OCI-LY7 (cell line): ENCODE results near the gene TMX1. TPM values are rescaled to one million over a fixed set of nuclear protein-coding genes. Genes with fewer than 3 reads are reported as not detected.

Source experiments
- BruUV-seq: library from RNA; stranded (reverse); fragments of 400-500 nt; replicated peaks from 2 replicates; lab custom pipeline; 2021; lab: Mats Ljungman, UMichigan
- CTCF ChIA-PET: fragments of 300-600 bp; sonication (Branson Sonifier 250); formaldehyde crosslinking; loops from one replicate; lab custom pipeline; 2022; ENCODE audit warnings: antibody characterized with exemption; ENCODE audit not compliant: unreplicated experiment; lab: Charles Lee
- POLR2A ChIA-PET: fragments of 300-600 bp; sonication (Branson Sonifier 250); formaldehyde crosslinking; loops from one replicate; lab custom pipeline; 2022; ENCODE audit warnings: antibody characterized with exemption; lab: Charles Lee
- DNase-seq: peaks from one replicate; pipeline ENCODE4 v3.0.0-alpha.2; 2015; ENCODE audit warnings: low spot score
- H2AFZ ChIP-seq: fragments of 200-600 bp; sonication (generic), shearing (Covaris generic); 2 replicates; pipeline ENCODE4 v1.6.1; 2014; ENCODE audit warnings: mild to moderate bottlenecking, antibody characterized with exemption, low read length, moderate library complexity
- H3K27ac ChIP-seq: fragments of 200-600 bp; sonication (generic); 2 replicates; pipeline ENCODE4 v1.5.1; 2014; ENCODE audit warnings: mixed run types, low read depth, mild to moderate bottlenecking, moderate library complexity, low read length, inconsistent platforms; ENCODE audit not compliant: poor library complexity, severe bottlenecking
- H3K36me3 ChIP-seq: fragments of 200-600 bp; sonication (generic); 2 replicates; pipeline ENCODE4 v1.6.1; 2014; ENCODE audit warnings: mild to moderate bottlenecking, antibody characterized with exemption, low read length, moderate library complexity, mixed read lengths; ENCODE audit not compliant: insufficient read depth
- H3K4me1 ChIP-seq: fragments of 200-600 bp; sonication (generic); 2 replicates; pipeline ENCODE4 v1.5.1; 2014; ENCODE audit warnings: mild to moderate bottlenecking, low read length; ENCODE audit not compliant: insufficient read depth, poor library complexity, severe bottlenecking
- H3K4me2 ChIP-seq: fragments of 200-600 bp; sonication (generic); 2 replicates; pipeline ENCODE4 v1.6.1; 2014; ENCODE audit warnings: mild to moderate bottlenecking, low read length
- H3K4me3 ChIP-seq: fragments of 200-600 bp; sonication (generic); 2 replicates; pipeline ENCODE4 v1.5.1; 2014; ENCODE audit warnings: mild to moderate bottlenecking, low read depth, low read length; ENCODE audit not compliant: poor library complexity, severe bottlenecking
- H3K79me2 ChIP-seq: fragments of 200-600 bp; sonication (generic); 2 replicates; pipeline ENCODE4 v1.6.1; 2016; ENCODE audit warnings: low read depth, mild to moderate bottlenecking, low read length, moderate library complexity, mixed read lengths; ENCODE audit not compliant: insufficient read depth
- H3K9me2 ChIP-seq: fragments of 200-600 bp; sonication (generic); 2 replicates; pipeline ENCODE4 v1.6.1; 2016; ENCODE audit warnings: mild to moderate bottlenecking, low read length, mixed read lengths; ENCODE audit not compliant: insufficient read depth
- H3K9me3 ChIP-seq: fragments of 200-600 bp; sonication (generic); 2 replicates; pipeline ENCODE4 v1.6.1; 2014; ENCODE audit warnings: mild to moderate bottlenecking, mixed run types, low read length, mixed read lengths
- H4K20me1 ChIP-seq: fragments of 200-600 bp; sonication (generic); 2 replicates; pipeline ENCODE4 v1.6.1; 2014; ENCODE audit warnings: mild to moderate bottlenecking, antibody characterized with exemption, low read length, moderate library complexity, mixed read lengths; ENCODE audit not compliant: insufficient read depth
- CTCF ChIP-seq: fragments of 200-600 bp; sonication (generic); conservative IDR thresholded peaks from 2 replicates; pipeline ENCODE4 v1.5.1; 2014; ENCODE audit warnings: mild to moderate bottlenecking, antibody characterized with exemption, low read length, moderate library complexity, mixed read lengths
- EZH2phosphoT487 ChIP-seq: fragments of 200-600 bp; sonication (generic); IDR thresholded peaks from 2 replicates; pipeline ENCODE4 v1.6.1; 2018; ENCODE audit warnings: low read depth, borderline replicate concordance, mild to moderate bottlenecking, mixed run types, antibody characterized with exemption, low read length, moderate library complexity, mixed read lengths
- intact Hi-C: fragments of 100-400 bp; cut with micrococcal nuclease; formaldehyde crosslinking; loops from one replicate; pipeline ENCODE4 v1.10.0; 2022; ENCODE audit not compliant: unreplicated experiment
- total RNA-seq, 2 experiments: library from RNA; depleted of rRNA in 1 of 2; stranded (reverse); fragments of >200 nt in 1 of 2; shearing (Covaris generic) in 1 of 2; gene quantifications; 2 replicates each; pipeline ENCODE4 v1.2.3, GENCODE V29; 2014 to 2022

TMX1 gene
- total RNA-seq, 2 experiments from 2014 or later = 34.3 to 59.0 TPM

GRCh38 chr14:51205486-51205885 lies 34.6 kb upstream of the TMX1 start:
- Histone ChIP-seq H3K36me3 (no peaks in the 10 kb centered on the region), H3K9me2 (no peaks in the 10 kb centered on the region), H3K9me3 (no peaks in the 10 kb centered on the region), H2AFZ (no peak overlapping the region), H4K20me1 (no peaks in the 10 kb centered on the region), H3K4me2 (no peak overlapping the region), H3K4me3 (no peak overlapping the region), H3K27ac (no peak overlapping the region), H3K4me1 (no peaks in the 10 kb centered on the region), H3K79me2 (no peaks in the 10 kb centered on the region)
- no peak for TF ChIP-seq CTCF
- intact Hi-C loops = no loop called here
- POLR2A ChIA-PET = interaction anchor here (0.7 kb wide), 1 partner anchor 145 kb away, joined by 6 read pairs; no protein-coding TSS in a partner anchor
- no TSS peak for BruUV-seq
- DNase-seq = no peak
- CTCF ChIA-PET = no interaction called here

GRCh38 chr14:51206462-51206861 lies 33.6 kb upstream of the TMX1 start:
- CTCF ChIA-PET = no interaction called here
- TF ChIP-seq CTCF (no peak), EZH2phosphoT487 (no peak)
- POLR2A ChIA-PET = interaction anchor here (0.7 kb wide), 1 partner anchor 225 kb away, joined by 4 read pairs; no protein-coding TSS in a partner anchor
- no TSS peak for BruUV-seq
- Histone ChIP-seq H4K20me1 (no peaks in the 10 kb centered on the region), H3K9me3 (no peaks in the 10 kb centered on the region), H3K9me2 (no peaks in the 10 kb centered on the region), H3K4me1 (no peaks in the 10 kb centered on the region), H3K36me3 (no peaks in the 10 kb centered on the region), H3K79me2 (no peaks in the 10 kb centered on the region), H3K4me3 (no peak overlapping the region), H3K27ac (no peak overlapping the region), H3K4me2 (no peak overlapping the region), H2AFZ (no peak overlapping the region)
- intact Hi-C loops = no loop called here
- no peak for DNase-seq

GRCh38 chr14:51207621-51208020 lies 32.4 kb upstream of the TMX1 start:
- no peaks in the 10 kb centered on the region for H3K9me2 ChIP-seq
- ChIA-PET CTCF (no interaction called here), POLR2A (interaction anchor here (0.5 kb wide), 1 partner anchor 249 kb away, joined by 3 read pairs; no protein-coding TSS in a partner anchor)
- no peak overlapping the region for H2AFZ ChIP-seq
- no peaks in the 10 kb centered on the region for H3K9me3 ChIP-seq
- H3K4me2 ChIP-seq = no peak overlapping the region
- H3K79me2 ChIP-seq = no peaks in the 10 kb centered on the region
- TF ChIP-seq EZH2phosphoT487 (no peak), CTCF (no peak)
- H3K4me1 ChIP-seq = no peaks in the 10 kb centered on the region
- H3K4me3 ChIP-seq = no peak overlapping the region
- no peak for DNase-seq
- no peaks in the 10 kb centered on the region for H3K36me3 ChIP-seq
- BruUV-seq = no TSS peak
- intact Hi-C loops = no loop called here
- no peak overlapping the region for H3K27ac ChIP-seq
- H4K20me1 ChIP-seq = no peaks in the 10 kb centered on the region
